ENCODE data around the gene CDIPT. TPM values are rescaled to one million over a fixed set of nuclear protein-coding genes. Genes with fewer than 3 reads are reported as not detected.

Gene CDIPT
- total and polyA plus RNA-seq, 9 donors, result 29.0 to 52.8 (median 43.7) TPM

DNA sequence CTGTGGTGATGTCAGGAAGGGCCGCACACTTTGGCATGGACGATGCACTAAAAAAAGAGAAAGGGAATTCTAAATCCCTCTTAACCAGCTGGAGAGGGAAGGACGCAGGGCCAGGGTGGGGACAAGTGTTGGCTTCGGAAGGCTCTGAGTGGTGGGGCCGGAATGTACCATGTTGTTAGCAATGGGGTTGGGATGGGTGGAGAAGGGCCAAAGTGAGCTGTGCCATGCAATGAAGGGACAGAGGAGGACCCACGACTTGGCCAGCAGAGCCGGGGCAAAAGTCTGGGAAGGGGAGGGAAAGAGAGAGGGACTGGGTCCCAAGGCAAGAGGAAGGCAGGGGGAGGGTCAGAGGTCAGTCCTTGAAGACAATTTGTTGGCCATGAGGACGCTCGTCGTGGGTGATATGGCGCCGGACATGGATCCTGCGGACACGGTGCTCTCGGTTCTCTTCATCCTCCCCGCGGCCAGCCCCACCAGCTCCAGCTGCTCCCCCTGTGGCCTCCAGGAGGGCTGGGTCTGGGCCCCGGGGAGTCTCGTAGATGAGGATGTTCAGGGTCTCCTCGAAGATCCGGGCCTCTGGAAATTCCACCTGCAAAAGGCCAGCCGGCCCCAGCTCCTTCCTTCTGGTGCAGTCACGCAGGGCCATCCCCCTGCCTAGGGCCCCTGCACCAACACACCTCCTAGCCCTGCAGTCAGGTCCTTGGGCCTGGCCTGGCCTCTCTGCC is 43.7 kb upstream of the CDIPT start:
- no peaks in the 10 kb centered on the region for H3K4me1 ChIP-seq (ENCODE audit: control insufficient read depth, insufficient read depth, low read length)
- H3K4me3 ChIP-seq (ENCODE audit: low read length), result no peak overlapping the region
- WGBS (ENCODE audit: insufficient coverage), result 83% methylated on average over 20 of the region's 23 CpGs
- H3K9me3 ChIP-seq (replicated peaks; ENCODE audit: control insufficient read depth, low read depth, low read length), result no peaks in the 10 kb centered on the region
- H3K36me3 ChIP-seq (ENCODE audit: control insufficient read depth, insufficient read depth, low read length), result no peaks in the 10 kb centered on the region
- DNase-seq, result no peak
- no peak overlapping the region for H3K27ac ChIP-seq (ENCODE audit: low read length)
- peaks cover 5% of the 10 kb centered on the region for H3K27me3 ChIP-seq (ENCODE audit: control insufficient read depth, insufficient read depth, low read length)

DNA sequence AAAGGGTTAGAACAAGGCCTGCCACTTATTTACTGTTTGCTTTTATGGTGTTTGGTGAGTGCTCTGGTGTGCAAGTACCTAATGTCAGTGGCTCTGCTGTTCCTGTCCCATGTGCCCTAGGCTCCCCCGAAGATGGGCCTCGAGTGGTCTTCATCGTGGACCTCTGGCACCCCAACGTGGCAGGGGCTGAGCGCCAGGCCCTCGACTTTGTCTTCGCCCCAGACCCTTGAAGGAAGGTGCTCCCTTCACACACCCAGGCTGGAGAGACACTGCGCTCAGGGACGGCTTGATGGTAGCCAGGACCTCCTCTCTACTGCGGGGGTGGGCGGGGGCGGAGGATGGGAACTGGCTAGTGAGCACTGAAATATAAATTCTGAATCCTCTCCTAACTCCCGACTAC is 42.6 kb upstream of the CDIPT start:
- no peak overlapping the region for H3K27ac ChIP-seq (ENCODE audit: low read length)
- WGBS (ENCODE audit: insufficient coverage), result 100% methylated on average over 3 of the region's 13 CpGs
- H3K4me1 ChIP-seq (ENCODE audit: control insufficient read depth, insufficient read depth, low read length), result peaks cover 2% of the 10 kb centered on the region
- H3K4me3 ChIP-seq (ENCODE audit: low read length), result no peak overlapping the region
- H3K9me3 ChIP-seq (replicated peaks; ENCODE audit: control insufficient read depth, low read depth, low read length), result no peaks in the 10 kb centered on the region
- H3K27me3 ChIP-seq (ENCODE audit: control insufficient read depth, insufficient read depth, low read length), result peaks cover 15% of the 10 kb centered on the region
- no peaks in the 10 kb centered on the region for H3K36me3 ChIP-seq (ENCODE audit: control insufficient read depth, insufficient read depth, low read length)
- DNase-seq, result no peak

- Histone ChIP-seq H3K9me3 (replicated peaks; ENCODE audit: control insufficient read depth, low read depth, low read length) (no peaks in the 10 kb centered on the region), H3K4me3 (ENCODE audit: low read length) (no peak overlapping the region), H3K27ac (ENCODE audit: low read length) (no peak overlapping the region), H3K36me3 (ENCODE audit: control insufficient read depth, insufficient read depth, low read length) (no peaks in the 10 kb centered on the region), H3K4me1 (ENCODE audit: control insufficient read depth, insufficient read depth, low read length) (peaks cover 6% of the 10 kb centered on the region), H3K27me3 (ENCODE audit: control insufficient read depth, insufficient read depth, low read length) (peaks cover 18% of the 10 kb centered on the region)
- DNase-seq, result no peak
- WGBS (ENCODE audit: insufficient coverage), result 94% methylated on average over 3 of the region's 7 CpGs
These were observed 41.9 kb upstream of the CDIPT start for GRCh38 chr16:29904947-29905346.

- DNase-seq, result no peak
- H3K27me3 ChIP-seq (ENCODE audit: control insufficient read depth, insufficient read depth, low read length), result peaks cover 29% of the 10 kb centered on the region
- no peak overlapping the region for H3K27ac ChIP-seq (ENCODE audit: low read length)
These were observed 40.6 kb upstream of the CDIPT start for GRCh38 chr16:29903590-29903989.

GRCh38 chr16:29901607-29901945 is 38.5 kb upstream of the CDIPT start:
- H3K9me3 ChIP-seq (replicated peaks; ENCODE audit: control insufficient read depth, low read depth, low read length), result no peaks in the 10 kb centered on the region
- WGBS (ENCODE audit: insufficient coverage), result 84% methylated on average over 19 of the region's 19 CpGs
- H3K27me3 ChIP-seq (ENCODE audit: control insufficient read depth, insufficient read depth, low read length), result peaks cover 43% of the 10 kb centered on the region
- H3K4me1 ChIP-seq (ENCODE audit: control insufficient read depth, insufficient read depth, low read length), result peaks cover 11% of the 10 kb centered on the region
- H3K4me3 ChIP-seq (ENCODE audit: low read length), result no peak overlapping the region
- no peak overlapping the region for H3K27ac ChIP-seq (ENCODE audit: low read length)
- no peaks in the 10 kb centered on the region for H3K36me3 ChIP-seq (ENCODE audit: control insufficient read depth, insufficient read depth, low read length)
- no peak for DNase-seq

More at GRCh38 chr16:29903590-29903989, 40.6 kb upstream of the CDIPT start:
- H3K4me1 ChIP-seq (ENCODE audit: control insufficient read depth, insufficient read depth, low read length), result peaks cover 11% of the 10 kb centered on the region
- 50% methylated on average over 4 of the region's 4 CpGs for WGBS (ENCODE audit: insufficient coverage)
- no peaks in the 10 kb centered on the region for H3K36me3 ChIP-seq (ENCODE audit: control insufficient read depth, insufficient read depth, low read length)
- no peaks in the 10 kb centered on the region for H3K9me3 ChIP-seq (replicated peaks; ENCODE audit: control insufficient read depth, low read depth, low read length)
- no peak overlapping the region for H3K4me3 ChIP-seq (ENCODE audit: low read length)

DNA sequence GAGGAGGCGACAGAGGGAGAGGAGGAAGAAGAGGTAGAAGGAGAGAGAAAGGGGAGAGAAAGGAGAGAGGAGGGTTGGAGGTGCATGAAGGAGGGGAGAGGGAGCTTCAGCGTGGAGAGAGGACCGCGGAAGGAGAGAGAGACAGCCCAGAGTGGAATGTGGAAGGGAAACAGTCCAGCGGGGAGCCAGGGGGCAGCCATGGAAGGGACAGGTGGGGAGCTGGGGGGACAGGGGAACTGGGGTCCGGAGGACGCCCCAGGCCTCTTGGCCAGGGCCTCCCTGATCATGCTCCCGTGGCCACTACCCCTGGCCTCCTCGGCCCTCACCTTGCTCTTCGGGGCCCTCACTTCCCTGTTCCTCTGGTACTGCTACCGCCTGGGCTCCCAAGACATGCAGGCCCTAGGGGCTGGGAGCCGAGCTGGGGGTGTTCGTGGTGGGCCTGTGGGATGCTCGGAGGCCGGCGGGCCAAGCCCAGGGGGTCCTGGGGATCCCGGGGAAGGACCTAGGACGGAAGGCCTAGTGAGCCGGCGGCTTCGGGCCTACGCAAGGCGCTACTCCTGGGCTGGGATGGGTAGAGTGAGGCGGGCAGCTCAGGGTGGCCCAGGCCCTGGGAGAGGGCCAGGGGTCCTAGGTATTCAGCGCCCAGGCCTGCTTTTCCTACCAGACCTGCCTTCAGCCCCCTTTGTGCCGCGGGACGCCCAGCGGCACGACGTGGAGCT is 38.0 kb upstream of the CDIPT start:
- Histone ChIP-seq H3K36me3 (ENCODE audit: control insufficient read depth, insufficient read depth, low read length) (no peaks in the 10 kb centered on the region), H3K9me3 (replicated peaks; ENCODE audit: control insufficient read depth, low read depth, low read length) (no peaks in the 10 kb centered on the region), H3K4me3 (ENCODE audit: low read length) (peak overlapping the region; percentile 34), H3K4me1 (ENCODE audit: control insufficient read depth, insufficient read depth, low read length) (peaks cover 11% of the 10 kb centered on the region), H3K27me3 (ENCODE audit: control insufficient read depth, insufficient read depth, low read length) (peaks cover 43% of the 10 kb centered on the region), H3K27ac (ENCODE audit: low read length) (no peak overlapping the region)
- WGBS (ENCODE audit: insufficient coverage), result 33% methylated on average over 20 of the region's 31 CpGs
- DNase-seq, result no peak

GRCh38 chr16:29900102-29900887 is 37.3 kb upstream of the CDIPT start, which contains the start of gene ASPHD1:
ASPHD1 (plus strand) TSS chr16:29900488; CDS start chr16:29900972, 484 bp downstream.
- WGBS (ENCODE audit: insufficient coverage), result under 1% methylated on average over 50 of the region's 67 CpGs
- Histone ChIP-seq H3K4me3 (ENCODE audit: low read length) (peak within 1 kb of the TSS; percentile 34), H3K9me3 (replicated peaks; ENCODE audit: control insufficient read depth, low read depth, low read length) (no peaks in the 10 kb centered on the region), H3K27me3 (ENCODE audit: control insufficient read depth, insufficient read depth, low read length) (peaks cover 43% of the 10 kb centered on the region), H3K4me1 (ENCODE audit: control insufficient read depth, insufficient read depth, low read length) (peaks cover 11% of the 10 kb centered on the region), H3K36me3 (ENCODE audit: control insufficient read depth, insufficient read depth, low read length) (no peaks in the 10 kb centered on the region), H3K27ac (ENCODE audit: low read length) (peak within 1 kb of the TSS; percentile 7)
- DNase-seq, result peak; percentile 59

- peak; percentile 76 for DNase-seq
- Histone ChIP-seq H3K36me3 (ENCODE audit: control insufficient read depth, insufficient read depth, low read length) (no peaks in the 10 kb centered on the region), H3K27me3 (ENCODE audit: control insufficient read depth, insufficient read depth, low read length) (peaks cover 43% of the 10 kb centered on the region), H3K4me1 (ENCODE audit: control insufficient read depth, insufficient read depth, low read length) (peaks cover 11% of the 10 kb centered on the region), H3K4me3 (ENCODE audit: low read length) (peak within 1 kb of the TSS; percentile 34), H3K27ac (ENCODE audit: low read length) (peak within 1 kb of the TSS; percentile 7), H3K9me3 (replicated peaks; ENCODE audit: control insufficient read depth, low read depth, low read length) (no peaks in the 10 kb centered on the region)
- WGBS (ENCODE audit: insufficient coverage), result under 1% methylated on average over 22 of the region's 29 CpGs
These were observed 36.6 kb upstream of the CDIPT start, which contains the start of gene SEZ6L2 for GRCh38 chr16:29899516-29900101. SEZ6L2 (minus strand) TSS chr16:29899550; CDS start chr16:29899019, 531 bp downstream.

DNA sequence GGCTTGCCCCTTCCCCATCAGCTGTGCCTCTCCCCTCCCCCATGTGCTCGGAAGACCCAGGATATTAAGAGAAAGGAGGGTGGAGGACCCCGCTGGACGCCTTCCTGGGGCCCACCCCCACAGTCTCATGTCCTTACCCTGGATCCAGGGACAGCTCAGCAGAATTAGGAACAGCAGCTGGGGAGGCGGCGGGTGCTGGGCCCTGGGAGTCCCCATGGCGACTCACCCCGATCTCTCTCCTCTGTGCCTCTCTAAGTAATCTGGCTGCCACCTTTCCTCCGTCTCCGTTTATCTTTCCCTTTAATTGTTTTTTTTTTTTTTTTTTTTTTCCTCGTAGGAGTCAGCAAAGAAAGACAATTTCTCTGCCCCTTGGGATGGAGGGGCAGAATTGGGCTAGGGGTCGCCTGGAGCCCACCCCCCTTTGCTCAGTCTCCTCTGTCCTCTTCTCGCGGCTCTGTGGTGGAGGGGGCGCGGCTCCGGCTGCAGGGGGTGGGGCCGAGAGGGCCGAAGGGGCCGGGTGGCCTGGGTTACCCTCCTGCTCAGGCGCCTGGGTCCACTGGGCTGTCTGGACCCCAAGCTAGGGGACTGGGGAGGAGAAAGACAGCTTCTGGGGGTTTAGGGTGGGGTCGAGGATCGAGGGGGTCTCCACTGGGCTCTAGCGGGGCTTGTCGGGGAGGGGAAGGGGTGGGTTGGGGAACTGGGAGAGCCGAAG is 35.9 kb upstream of the CDIPT start:
- peaks cover 11% of the 10 kb centered on the region for H3K4me1 ChIP-seq (ENCODE audit: control insufficient read depth, insufficient read depth, low read length)
- 0% methylated on average over 11 of the region's 25 CpGs for WGBS (ENCODE audit: insufficient coverage)
- peaks cover 43% of the 10 kb centered on the region for H3K27me3 ChIP-seq (ENCODE audit: control insufficient read depth, insufficient read depth, low read length)
- no peak for DNase-seq
- H3K9me3 ChIP-seq (replicated peaks; ENCODE audit: control insufficient read depth, low read depth, low read length), result no peaks in the 10 kb centered on the region
- no peaks in the 10 kb centered on the region for H3K36me3 ChIP-seq (ENCODE audit: control insufficient read depth, insufficient read depth, low read length)
- peak overlapping the region; percentile 10 for H3K4me3 ChIP-seq (ENCODE audit: low read length)
- H3K27ac ChIP-seq (ENCODE audit: low read length), result no peak overlapping the region
